HepG2 (cell line): Measurements from ENCODE around the gene DPP6. TPM values are rescaled to one million over a fixed set of nuclear protein-coding genes. Genes with fewer than 3 reads are reported as not detected.
"Not testable (repeated sequence)": the region's sequence is repeated elsewhere in the genome, so short reads cannot be mapped to it uniquely, and the experiment has no call there.

Source experiments
- ATAC-seq: fragments of 200-7000 bp; cut with Tn5 transposase; 3 replicates; pipeline ENCODE4 v1.9.1; 2020; ENCODE audit warnings: mild to moderate bottlenecking, moderate library complexity
- BruUV-seq: library from RNA; stranded (reverse); fragments of 400-500 nt; replicated peaks from 2 replicates; lab custom pipeline; 2021; lab: Mats Ljungman, UMichigan
- CTCF ChIA-PET: fragments of 300-600 bp; formaldehyde crosslinking; extraction: SDS; loops from one replicate; lab custom pipeline; 2021; ENCODE audit warnings: low total read pairs, inconsistent platforms, low intra/inter-chr PET ratio; lab: Yijun Ruan, JAX
- POLR2A ChIA-PET: fragments of 350-600 bp; sonication (Branson Sonifier 250); formaldehyde crosslinking; loops from one replicate; lab custom pipeline; 2020; ENCODE audit warnings: antibody characterized with exemption, inconsistent platforms; lab: Yijun Ruan, JAX
- DNase-seq: peaks from one replicate; pipeline ENCODE4 v3.0.0-alpha.2; 2015; ENCODE audit warnings: low spot score
- FAIRE-seq: peaks from 3 replicates; lab custom pipeline; 2011; peaks lifted over from hg19 to GRCh38; lab: Jason Lieb, UNC
- H2AFZ ChIP-seq: one replicate; pipeline ENCODE4 v1.6.1; 2011; ENCODE audit warnings: low read length, inconsistent platforms
- H3K27ac ChIP-seq: fragments of 300-600 bp; 3 replicates; pipeline ENCODE4 v1.8.0; 2011; ENCODE audit warnings: mixed run types, mild to moderate bottlenecking, mixed read lengths, low read length, inconsistent platforms; ENCODE audit not compliant: insufficient read depth; ENCODE audit errors: extremely low read length
- H3K27me3 ChIP-seq, 2 experiments: fragments of 200-600 bp in 1 of 2; 2 replicates in 1 of 2; 3 replicates in 1 of 2; pipeline versions ENCODE4 v1.6.0 to v1.8.0; 2011; ENCODE audit warnings: low read length in 2 of 2, mild to moderate bottlenecking in 2 of 2, moderate library complexity in 2 of 2, inconsistent platforms in 1 of 2; ENCODE audit not compliant: insufficient read depth in 2 of 2, control insufficient read depth in 1 of 2
- H3K36me3 ChIP-seq, 2 experiments: fragments of 200-600 bp in 1 of 2; replicated peaks in 1 of 2; 2 replicates in 1 of 2; 3 replicates in 1 of 2; pipeline versions ENCODE4 v1.5.1 to v1.8.0; 2011; ENCODE audit warnings: low read length in 2 of 2, inconsistent platforms in 1 of 2; ENCODE audit not compliant: insufficient read depth in 2 of 2, control insufficient read depth in 1 of 2
- H3K4me1 ChIP-seq: 2 replicates; pipeline ENCODE4 v1.5.1; 2012; ENCODE audit warnings: low read length, inconsistent platforms; ENCODE audit not compliant: insufficient read depth
- H3K4me2 ChIP-seq: 2 replicates; pipeline ENCODE4 v1.6.0; 2011; ENCODE audit warnings: low read depth, low read length, inconsistent platforms
- H3K4me3 ChIP-seq, 3 experiments: fragments of 200-600 bp in 1 of 3; sonication (generic), shearing (Covaris generic) in 1 of 3; replicated peaks in 1 of 3; 2 replicates each; pipeline ENCODE4 v1.5.1; 2011 to 2016; ENCODE audit warnings: low read length in 3 of 3, inconsistent platforms in 2 of 3, low read depth in 2 of 3, mild to moderate bottlenecking in 2 of 3, control low read depth in 1 of 3, mixed read lengths in 1 of 3; ENCODE audit not compliant: insufficient read depth in 1 of 3
- H3K79me2 ChIP-seq: one replicate; pipeline ENCODE4 v1.6.1; 2011; ENCODE audit warnings: low read length, inconsistent platforms; ENCODE audit not compliant: insufficient read depth
- H3K9ac ChIP-seq: 2 replicates; pipeline ENCODE4 v1.6.0; 2011; ENCODE audit warnings: mild to moderate bottlenecking, low read depth, low read length, inconsistent platforms; ENCODE audit not compliant: insufficient read depth
- H3K9me3 ChIP-seq: 2 replicates; pipeline ENCODE4 v1.5.1; 2012; ENCODE audit warnings: mild to moderate bottlenecking, low read length
- H4K20me1 ChIP-seq: 2 replicates; pipeline ENCODE4 v1.6.0; 2011; ENCODE audit warnings: inconsistent platforms, mild to moderate bottlenecking, low read length, moderate library complexity; ENCODE audit not compliant: insufficient read depth
- MNT ChIP-seq: fragments of 450-650 bp; IDR thresholded peaks from 2 replicates; pipeline ENCODE4 v1.6.1; 2016
- PAXIP1 ChIP-seq: sonication (generic); formaldehyde crosslinking; conservative IDR thresholded peaks from 2 replicates; pipeline ENCODE4 v1.4.0; 2020; ENCODE audit warnings: mild to moderate bottlenecking, missing genetic modification reagents, moderate library complexity
- PRDM15 ChIP-seq: sonication (generic); formaldehyde crosslinking; IDR thresholded peaks from 2 replicates; pipeline ENCODE4 v1.4.0; 2020; ENCODE audit warnings: missing genetic modification reagents
- RCOR2 ChIP-seq: IDR thresholded peaks from 2 replicates; pipeline ENCODE4 v1.6.1; 2016; ENCODE audit warnings: missing biosample characterization, missing genetic modification reagents
- TBX2 ChIP-seq: sonication (generic); formaldehyde crosslinking; IDR thresholded peaks from 2 replicates; pipeline ENCODE4 v1.5.0; 2020; ENCODE audit warnings: missing genetic modification reagents, mild to moderate bottlenecking, borderline replicate concordance
- WGBS: methylation state at CpG from one replicate; pipeline ENCODE4 v1.1.6; 2017; ENCODE audit warnings: low lambda C conversion rate; 5-methylcytosine and 5-hydroxymethylcytosine counted together
- in situ Hi-C: cut with HindIII; loops from 2 replicates; pipeline ENCODE4 v1.10.0; 2017; ENCODE audit warnings: low pct_unique_long_range_greater_than_20kb; ENCODE audit not compliant: extremely low pct_ligation_motif_present
- intact Hi-C: fragments of 100-400 bp; cut with micrococcal nuclease; formaldehyde crosslinking; loops from one replicate; pipeline ENCODE4 v1.10.0; 2022; ENCODE audit not compliant: unreplicated experiment
- polyA plus RNA-seq, 8 experiments: library from polyadenylated mRNA; depleted of rRNA in 3 of 8; stranded (reverse) in 7 of 8; unstranded in 1 of 8; fragments of >200 nt; fragmentation: Illumina TruSeq in 4 of 8; extraction: Trizol in 4 of 8; gene quantifications; 2 replicates each; pipeline versions ENCODE4 v1.2.1 to v1.2.3, GENCODE V29; 2011 to 2016; ENCODE audit warnings: low read depth in 4 of 8, missing spikeins in 1 of 8, mixed read lengths in 1 of 8; ENCODE audit not compliant: insufficient read depth in 1 of 8
- total RNA-seq, 5 experiments: library from RNA; depleted of rRNA; stranded (reverse); fragments of >200 nt; fragmentation: Illumina TruSeq; extraction: Trizol; gene quantifications; 2 replicates each; pipeline ENCODE4 v1.2.3, GENCODE V29; 2016; ENCODE audit warnings: low read depth in 1 of 5

Gene DPP6
- total and polyA plus RNA-seq, 2 of the 13 experiments (the other 11 are each of a cell fraction or from before 2014, with no cell fraction given), result not detected

GRCh38 chr7:154163642-154164041 lies 111.4 kb downstream of the DPP6 start:
- H3K36me3 ChIP-seq, H3K79me2 ChIP-seq, POLR2A ChIA-PET, DNase-seq, H3K4me1 ChIP-seq, H3K27ac ChIP-seq, BruUV-seq, H3K4me3 ChIP-seq, H3K4me2 ChIP-seq, CTCF ChIA-PET, H4K20me1 ChIP-seq, H3K9me3 ChIP-seq, intact Hi-C loops, H2AFZ ChIP-seq, H3K9ac ChIP-seq, ATAC-seq, FAIRE-seq, H3K27me3 ChIP-seq, in situ Hi-C loops: not testable (repeated sequence)
- no CpG with 5 or more reads among the region's 3 CpGs for WGBS

- Histone ChIP-seq H3K36me3 (no peaks in the 10 kb centered on the region), H3K9me3 (no peaks in the 10 kb centered on the region), H3K4me1 (no peaks in the 10 kb centered on the region), H2AFZ (no peak overlapping the region), H3K9ac (no peak overlapping the region), H3K4me2 (no peak overlapping the region), H4K20me1 (no peaks in the 10 kb centered on the region), H3K79me2 (no peaks in the 10 kb centered on the region), H3K4me3 (no peak overlapping the region), H3K27me3 (no peaks in the 10 kb centered on the region; a peak in 2 of 5 replicates), H3K27ac (no peak overlapping the region)
- POLR2A ChIA-PET, result no interaction called here
- no TSS peak for BruUV-seq
- WGBS, result 18% methylated on average over 4 of the region's 4 CpGs
- no peak for TF ChIP-seq MNT
- no peak for TF ChIP-seq TBX2 (CRISPR knock-in tag)
- TF ChIP-seq RCOR2, result no peak
- TF ChIP-seq PAXIP1, result no peak
- TF ChIP-seq PRDM15 (CRISPR knock-in tag), result no peak
- in situ Hi-C loops, result no loop called here
- DNase-seq (no peak), ATAC-seq (no peak), FAIRE-seq (no peak)
- CTCF ChIA-PET, result no interaction called here
- intact Hi-C loops, result no loop called here
Measured at GRCh38 chr7:154167051-154167450, 114.9 kb downstream of the DPP6 start.
